Stimulated activated CD4-positive, alpha-beta T cell treated with anti-CD3 and anti-CD28 coated beads, Interleukin-2, amount 100 ng/mL, for 4 hours (primary cell): ENCODE measurements around the gene SYCP2.
"Not testable (repeated sequence)": the region's sequence is repeated elsewhere in the genome, so short reads cannot be mapped to it uniquely, and the experiment has no call there.

Experiments
- DNase-seq: peaks from one replicate; pipeline ENCODE4 v3.0.0-alpha.2; 2020; ENCODE audit warnings: low read depth

SYCP2 gene, protein sequence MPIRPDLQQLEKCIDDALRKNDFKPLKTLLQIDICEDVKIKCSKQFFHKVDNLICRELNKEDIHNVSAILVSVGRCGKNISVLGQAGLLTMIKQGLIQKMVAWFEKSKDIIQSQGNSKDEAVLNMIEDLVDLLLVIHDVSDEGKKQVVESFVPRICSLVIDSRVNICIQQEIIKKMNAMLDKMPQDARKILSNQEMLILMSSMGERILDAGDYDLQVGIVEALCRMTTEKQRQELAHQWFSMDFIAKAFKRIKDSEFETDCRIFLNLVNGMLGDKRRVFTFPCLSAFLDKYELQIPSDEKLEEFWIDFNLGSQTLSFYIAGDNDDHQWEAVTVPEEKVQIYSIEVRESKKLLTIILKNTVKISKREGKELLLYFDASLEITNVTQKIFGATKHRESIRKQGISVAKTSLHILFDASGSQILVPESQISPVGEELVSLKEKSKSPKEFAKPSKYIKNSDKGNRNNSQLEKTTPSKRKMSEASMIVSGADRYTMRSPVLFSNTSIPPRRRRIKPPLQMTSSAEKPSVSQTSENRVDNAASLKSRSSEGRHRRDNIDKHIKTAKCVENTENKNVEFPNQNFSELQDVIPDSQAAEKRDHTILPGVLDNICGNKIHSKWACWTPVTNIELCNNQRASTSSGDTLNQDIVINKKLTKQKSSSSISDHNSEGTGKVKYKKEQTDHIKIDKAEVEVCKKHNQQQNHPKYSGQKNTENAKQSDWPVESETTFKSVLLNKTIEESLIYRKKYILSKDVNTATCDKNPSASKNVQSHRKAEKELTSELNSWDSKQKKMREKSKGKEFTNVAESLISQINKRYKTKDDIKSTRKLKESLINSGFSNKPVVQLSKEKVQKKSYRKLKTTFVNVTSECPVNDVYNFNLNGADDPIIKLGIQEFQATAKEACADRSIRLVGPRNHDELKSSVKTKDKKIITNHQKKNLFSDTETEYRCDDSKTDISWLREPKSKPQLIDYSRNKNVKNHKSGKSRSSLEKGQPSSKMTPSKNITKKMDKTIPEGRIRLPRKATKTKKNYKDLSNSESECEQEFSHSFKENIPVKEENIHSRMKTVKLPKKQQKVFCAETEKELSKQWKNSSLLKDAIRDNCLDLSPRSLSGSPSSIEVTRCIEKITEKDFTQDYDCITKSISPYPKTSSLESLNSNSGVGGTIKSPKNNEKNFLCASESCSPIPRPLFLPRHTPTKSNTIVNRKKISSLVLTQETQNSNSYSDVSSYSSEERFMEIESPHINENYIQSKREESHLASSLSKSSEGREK (N-terminal part only)

DNA sequence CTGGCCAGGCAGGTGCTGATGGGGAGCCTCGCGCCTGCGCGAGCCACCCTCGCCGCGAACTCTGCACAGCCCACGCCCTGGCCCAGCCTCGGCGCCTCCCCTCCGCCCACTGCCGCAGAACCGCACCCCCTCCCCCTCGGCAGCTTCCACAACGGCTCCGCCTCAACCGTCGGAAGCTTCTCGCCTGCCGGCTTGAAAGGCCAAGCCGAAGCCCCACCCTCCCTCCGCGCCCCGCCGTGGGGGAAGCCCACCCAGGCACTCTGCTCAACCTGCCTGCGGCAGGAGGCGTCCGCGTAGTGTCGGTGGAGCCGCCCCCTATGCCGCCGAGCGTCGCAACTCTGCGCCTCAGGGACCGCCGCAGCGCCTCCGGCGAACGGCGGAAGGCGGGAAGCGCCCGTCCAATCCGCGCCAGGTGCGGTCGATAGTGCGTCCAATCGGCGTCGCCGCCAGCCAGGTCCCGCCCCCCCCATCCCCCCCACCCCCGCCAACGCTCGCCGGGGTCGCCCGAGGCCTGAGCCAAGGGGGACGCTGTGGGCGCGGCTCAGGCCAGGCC is at the start of gene SYCP2:
Gene SYCP2, minus strand, starts transcription at position 342 of the 553 bp plus-strand sequence. CDS start 11,224 bp downstream, outside the sequence.
- DNase-seq, result peak; percentile 48

DNA sequence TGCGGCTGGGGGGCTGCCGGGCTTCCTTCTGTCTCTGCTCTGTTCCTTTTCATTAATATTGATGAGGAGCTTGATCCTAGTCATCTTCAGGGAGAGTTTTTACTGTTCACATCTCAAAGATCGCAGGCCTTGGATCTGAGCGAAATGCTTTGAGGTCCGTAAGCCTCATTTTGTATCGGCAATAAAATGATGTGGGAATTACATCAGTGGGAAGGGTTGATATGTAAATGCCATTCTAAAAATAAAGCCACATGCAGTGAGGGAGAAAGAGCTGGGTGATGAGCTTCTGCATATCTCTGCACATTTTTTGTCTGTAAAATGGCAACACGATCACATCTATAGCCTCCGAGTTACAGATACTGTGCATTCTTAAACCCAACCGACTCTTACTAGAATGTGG is 49.6 kb upstream of the SYCP2 start:
- no peak for DNase-seq

DNA sequence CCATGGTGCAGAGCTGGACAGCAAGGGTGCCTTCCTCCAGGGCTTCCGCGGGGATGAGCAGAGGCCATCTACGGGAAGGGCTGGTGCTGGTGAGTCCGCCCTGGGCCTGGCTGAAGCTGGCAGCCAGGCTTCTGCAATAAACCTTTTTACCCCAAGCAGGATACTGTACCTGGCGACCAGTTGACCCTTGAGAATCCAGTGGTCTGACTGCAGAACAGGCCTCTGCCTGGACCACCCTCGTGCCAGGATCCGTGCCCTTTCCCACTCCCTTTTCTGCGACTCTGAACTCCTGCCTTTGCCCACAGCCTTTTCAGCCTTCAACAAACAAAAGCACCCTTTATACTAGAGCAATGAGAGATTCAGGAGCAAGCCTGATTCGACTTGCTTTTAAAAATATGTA is 43.6 kb upstream of the SYCP2 start:
- DNase-seq, result no peak

DNA sequence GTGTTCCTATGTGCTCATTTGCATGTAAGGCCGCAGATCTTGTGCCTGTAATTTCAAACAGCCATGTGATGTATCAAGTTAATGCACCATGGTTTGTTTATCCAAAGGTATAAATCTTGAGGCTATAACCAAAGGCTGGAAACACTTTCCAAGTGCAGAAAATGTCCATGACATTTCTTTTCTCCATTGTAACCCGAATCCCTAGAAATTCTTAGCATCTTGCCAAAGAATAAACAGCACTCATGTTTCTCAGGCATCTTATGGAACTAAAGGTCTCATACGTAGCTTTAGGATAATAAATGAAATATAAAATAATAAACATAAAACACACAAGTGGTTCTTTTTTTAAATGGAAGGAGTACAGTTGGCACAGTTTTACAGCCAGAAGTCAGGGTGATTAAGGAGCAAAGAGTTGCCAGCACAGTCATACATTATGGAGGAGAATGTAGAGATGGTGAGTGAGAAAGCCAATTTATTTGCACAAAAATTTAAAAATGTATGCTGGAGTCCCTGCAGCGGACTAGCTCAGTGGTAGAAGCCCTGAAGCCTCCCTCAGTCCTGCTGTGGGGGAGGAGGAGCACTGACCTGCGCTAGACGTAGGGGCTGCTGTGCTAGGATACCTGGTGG is 42.8 kb upstream of the SYCP2 start:
- no peak for DNase-seq

DNA sequence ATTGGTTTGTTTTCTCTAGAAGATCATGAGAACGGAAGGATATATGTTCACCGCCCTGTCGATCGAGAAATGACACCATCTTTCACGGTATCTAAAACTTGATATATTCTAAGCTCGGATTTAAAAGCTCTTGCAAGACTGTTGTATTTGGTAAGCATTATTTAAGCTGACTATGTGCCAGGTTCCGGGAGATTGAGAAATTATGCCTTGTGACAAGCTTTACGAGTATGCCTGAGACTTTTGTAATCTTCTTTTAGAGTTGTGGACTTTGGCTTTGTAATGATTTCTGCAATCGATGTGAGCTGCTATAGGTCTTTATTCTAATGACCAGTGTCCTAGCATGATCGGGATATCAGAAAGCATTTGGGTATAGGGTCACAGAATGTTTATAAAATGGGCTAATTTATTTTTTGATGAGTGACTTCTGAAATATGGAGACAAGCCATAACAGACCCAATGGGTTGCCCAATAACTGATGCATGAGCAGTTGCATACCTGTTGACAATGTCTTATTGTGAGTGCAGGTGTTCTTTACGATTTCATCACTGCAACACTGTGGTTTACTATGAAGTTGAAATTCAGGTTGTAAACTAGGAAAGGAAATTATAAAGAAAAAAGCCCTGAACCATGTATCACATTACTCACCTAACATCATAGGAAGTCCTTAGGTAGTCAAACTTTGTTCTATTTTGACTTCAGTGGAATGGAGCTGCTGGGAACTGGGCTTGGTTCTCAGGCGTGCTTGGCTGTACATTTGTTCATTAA is 38.8 kb upstream of the SYCP2 start:
- no peak for DNase-seq

DNA sequence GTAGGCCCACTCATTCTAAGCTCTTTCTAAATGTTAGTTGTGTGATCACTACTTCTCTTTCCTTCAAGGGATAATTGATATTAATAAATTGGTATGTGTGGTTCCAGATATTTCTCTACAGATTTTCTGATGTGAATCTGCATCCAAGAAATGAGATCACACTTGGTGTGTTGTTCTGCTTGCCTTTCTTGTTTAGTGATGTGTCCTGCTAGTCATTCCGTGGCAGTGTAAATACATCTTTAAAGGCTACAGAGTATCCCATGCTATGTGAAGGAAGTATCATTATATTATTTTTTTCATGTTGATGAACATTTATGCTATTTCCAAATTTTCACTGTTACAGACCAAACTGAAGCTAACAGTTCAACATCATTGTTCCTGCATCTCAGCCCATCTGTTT is 38.0 kb upstream of the SYCP2 start:
- DNase-seq, result no peak

DNA sequence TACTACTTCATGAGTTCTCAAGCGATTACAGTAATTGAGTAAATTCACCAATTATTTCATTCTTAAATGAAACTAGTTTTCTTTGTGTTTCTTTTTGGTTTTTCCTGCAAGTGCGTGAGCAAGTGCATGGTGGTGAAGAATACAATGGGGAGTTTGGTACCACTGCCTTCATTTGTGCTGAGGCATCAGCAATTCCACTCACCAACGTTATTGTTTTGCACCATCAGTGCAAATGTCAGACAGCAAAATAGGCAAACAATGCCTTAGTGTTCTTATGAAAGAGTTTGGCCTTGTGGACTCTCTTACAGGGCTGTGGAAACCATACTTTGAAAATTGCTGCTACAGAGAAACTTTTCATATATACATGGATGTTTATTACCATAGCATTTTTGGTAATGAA is 33.0 kb upstream of the SYCP2 start:
- DNase-seq, result no peak

DNA sequence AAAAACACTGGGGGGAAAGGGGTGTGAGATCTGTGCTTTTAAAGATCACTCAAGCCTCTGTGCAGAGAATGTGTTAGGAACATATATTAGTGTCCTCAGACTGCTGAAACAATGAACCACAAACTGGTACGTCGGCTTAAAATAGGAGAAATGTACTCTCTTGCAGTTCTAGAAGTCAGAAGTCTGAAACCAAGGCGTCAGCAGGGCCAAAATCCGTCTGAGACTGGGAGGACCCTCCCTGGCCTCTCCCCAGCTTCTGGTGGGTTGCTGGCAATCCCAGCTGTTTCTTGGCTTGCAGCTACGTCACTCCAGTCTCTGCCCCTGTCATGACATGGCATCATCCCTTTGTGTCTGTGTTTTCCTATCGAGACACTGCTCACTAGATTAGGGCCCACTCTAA is 28.7 kb upstream of the SYCP2 start:
- no peak for DNase-seq

DNA sequence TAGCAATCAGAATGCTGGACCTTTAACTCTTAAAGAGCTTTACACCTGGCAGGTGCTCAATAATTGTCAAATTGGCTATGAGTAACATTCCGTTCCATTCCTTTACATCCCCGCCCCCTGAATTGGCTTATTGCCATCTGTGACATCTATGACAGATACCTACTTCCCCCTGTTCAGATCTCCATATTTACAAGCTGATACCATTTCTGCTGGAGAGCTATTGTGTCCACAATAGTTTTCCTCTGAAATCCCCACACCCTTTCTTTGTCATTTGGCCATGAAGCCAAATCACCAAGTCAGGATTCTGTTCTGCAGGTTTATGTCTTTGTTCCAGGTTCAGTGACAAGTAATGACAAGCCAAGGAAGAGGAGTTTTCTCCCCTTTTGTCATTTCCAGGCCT is 28.0 kb upstream of the SYCP2 start:
- no peak for DNase-seq

DNA sequence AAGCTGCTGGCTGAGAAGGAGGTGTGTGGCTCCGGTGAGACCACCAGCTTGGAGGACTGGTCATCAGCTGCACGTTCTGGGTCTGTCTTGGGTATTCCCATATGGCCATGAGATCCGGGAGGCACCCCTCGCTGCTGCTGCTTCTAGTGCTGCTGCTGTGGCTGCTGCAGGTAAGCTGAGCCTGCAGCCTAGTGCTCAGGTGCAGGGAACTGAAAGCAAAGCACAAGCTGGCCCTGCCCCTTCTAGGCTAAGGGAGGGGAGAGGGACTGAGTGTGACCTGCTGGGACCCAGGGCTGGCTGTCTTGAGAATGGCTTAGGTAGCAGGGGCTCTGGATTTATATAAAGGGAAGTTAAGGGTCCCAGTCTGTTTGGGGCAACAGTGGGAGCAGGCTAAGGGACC is 25.2 kb upstream of the SYCP2 start:
- DNase-seq, result no peak

DNA sequence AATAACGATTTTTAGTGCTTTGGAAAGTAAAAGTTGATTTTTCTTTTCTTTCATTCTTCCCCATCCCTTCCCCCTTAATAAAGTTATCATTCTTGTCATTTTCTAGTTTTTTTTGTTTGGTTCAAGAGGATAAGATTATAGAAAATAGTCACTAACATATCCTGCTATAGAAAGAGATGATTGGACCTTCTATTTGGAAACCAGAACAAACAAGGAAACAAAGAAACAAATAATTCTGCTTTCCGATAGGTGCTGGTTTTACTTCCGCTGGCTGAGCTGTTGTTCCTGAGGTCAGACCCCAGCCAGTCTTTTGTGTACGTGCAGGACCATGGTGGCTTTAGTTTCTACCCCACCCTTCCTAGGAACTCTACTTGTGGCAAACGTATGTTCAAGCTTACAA is 24.7 kb upstream of the SYCP2 start, which contains the start of gene CDH26:
Gene CDH26, plus strand, starts transcription at position 301 of the 400 bp plus-strand sequence. CDS start 304 bp downstream, outside the sequence.
- DNase-seq, result no peak

DNA sequence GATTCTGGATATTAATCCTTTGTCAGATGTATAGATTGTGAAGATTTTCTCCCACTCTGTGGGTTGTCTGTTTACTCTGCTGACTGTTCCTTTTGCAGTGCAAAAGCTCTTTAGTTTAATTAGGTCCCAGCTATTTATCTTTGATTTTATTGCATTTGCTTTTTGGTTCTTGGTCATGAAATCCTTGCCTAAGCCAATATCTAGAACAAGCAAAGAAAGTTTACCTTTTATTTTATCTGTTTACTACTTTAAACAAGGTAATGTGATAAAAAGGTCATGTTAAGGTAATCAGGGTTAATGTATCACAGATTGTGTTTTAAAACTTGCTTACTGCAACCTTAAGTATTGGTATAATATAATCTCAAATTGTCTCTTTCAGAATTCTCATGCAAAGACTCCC is 24.1 kb upstream of the SYCP2 start:
- DNase-seq, result not testable (repeated sequence)

DNA sequence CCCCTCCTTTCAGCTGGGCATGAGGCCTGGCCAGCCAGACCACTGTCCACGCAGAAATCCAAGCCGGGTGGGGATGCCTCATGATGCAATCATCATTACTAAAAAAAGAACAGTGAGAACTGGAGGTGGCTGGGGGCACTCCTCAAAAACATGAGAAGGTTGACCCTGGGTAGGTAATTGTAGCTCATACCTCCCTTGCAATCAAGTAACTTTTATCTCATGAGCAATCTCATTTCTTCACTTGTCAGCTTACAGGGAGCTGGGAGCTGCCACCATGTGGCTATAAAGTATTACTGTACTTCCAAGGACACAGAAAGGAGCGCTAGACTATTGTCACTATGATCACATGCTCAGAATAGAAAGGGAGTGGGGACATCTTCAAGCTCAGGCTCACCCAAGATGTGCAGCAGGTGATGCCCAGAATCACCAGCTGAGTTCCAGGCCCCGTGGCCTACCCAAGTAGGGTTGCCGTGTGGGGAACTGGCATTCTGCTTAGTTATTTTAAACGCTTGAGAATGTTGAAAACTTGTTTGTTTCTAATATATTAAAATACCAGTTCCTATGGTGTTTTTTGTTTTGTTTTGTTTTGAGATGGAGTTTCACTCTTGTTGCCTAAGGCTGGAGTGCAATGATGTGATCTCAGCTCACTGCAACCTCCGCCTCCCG is 21.8 kb upstream of the SYCP2 start:
- DNase-seq, result no peak

DNA sequence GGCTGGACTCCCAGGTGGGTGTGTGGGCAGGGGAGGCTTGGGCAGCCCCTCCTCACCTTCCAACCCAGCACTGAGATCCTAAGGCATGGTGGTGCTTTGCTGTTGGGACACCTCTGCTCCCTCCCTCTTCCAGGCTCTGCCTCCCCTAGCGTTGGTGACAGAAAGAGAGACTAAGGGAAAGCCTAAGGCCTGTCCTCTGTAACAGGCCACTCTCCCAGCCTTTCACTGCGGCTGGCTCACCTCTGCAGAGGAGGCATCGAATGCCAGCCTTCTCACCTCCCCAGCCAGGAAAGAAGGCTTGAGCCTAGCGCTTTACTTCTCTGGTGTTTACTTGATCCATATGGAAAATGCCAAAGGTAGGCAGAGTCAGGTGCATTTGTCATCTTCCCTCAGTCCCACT is 21.3 kb upstream of the SYCP2 start:
- no peak for DNase-seq

DNA sequence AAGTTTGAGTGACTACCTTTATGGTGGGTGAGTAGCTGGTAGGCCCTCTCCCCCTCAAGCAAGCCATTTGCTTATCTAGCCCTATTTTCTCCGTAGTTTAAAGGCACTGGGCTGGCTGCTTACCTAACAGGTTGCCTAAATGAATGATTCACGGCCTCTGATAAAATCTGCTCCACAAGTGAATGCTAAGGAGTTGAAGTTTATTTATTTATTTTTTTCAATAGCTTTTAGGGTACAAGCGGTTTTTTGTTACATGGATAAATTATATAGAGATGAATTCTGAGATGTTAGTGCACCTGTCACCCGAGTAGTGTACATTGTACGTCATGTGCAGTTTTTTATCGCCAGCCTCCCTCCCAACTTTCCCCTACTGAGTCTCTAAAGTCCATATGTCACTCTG is 16.5 kb upstream of the SYCP2 start:
- no peak for DNase-seq

DNA sequence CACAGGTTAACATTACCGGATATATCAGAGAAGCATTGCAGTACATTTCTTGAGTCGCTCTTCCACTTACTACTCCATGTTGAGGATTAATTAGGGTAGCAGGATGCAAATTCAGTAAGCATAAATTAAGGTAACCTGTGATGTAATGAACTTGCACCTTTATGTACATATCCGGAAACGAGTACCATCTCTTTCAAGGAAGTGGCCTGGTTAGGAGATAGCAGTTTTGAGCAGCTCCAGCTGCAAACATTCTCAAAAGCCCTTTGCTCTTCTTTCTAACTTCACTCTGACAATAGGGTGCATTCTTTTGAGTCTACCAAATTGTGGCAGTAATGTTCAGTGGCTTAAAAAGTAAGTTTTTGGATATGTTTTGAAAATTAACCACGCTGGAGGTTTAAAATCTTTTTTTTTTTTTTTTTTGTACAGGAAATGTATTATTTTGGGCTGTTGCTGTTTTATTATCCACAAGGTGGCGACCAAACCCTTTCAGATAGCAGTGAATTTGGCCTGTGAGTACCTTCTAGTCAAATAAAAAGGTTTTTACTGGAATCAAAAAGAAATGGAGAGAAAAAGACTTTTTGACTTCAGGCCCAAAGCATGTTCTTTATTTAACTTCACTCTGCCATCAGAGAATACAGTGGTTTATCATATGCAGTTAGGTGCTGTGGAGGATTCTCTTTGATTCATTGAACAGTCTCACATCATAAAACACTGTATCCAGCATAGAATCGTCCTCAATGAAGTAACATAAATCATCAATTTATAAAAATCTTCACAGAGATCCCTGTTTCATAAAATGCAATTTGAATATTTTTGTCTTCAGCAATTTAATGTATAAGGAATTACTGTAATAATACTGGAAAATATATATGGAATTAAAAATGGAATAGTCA is 15.6 kb upstream of the SYCP2 start:
- DNase-seq, result no peak

DNA sequence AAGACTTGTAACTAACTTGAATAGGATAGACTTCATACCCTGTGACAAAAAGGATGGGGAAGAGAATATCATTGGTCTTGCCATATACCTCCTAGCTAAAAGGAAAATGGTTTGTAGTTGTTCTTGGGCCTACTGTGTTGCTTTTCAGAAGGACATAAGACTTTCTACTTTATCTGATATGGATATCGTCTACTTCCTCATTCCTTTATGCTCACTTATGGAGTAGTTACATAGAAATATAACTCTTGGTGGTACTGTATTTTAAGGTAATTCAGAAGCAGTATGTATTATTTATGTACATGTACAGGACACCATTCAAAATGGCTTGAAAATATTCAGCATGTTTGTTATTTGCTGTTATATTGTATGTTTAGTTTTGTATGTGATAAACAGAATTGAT is 14.8 kb upstream of the SYCP2 start:
- no peak for DNase-seq

DNA sequence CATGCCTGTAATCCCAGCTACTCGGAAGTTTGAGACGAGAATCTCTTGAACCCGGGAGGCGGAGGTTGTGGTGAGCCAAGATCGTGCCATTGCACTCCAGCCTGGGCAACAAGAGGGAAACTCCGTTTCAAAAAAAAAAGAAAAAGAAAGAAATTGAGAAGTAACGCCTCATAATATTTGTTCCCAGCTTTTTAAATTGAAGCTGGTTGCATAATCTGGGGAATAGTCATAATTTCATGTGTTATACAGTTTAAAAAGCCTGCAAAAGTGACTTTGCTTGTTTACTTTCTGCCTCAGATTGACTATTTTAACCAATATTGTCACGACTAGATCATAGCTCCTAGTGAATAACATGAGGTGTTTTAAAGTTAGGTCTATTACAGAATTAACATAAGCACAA is 13.9 kb upstream of the SYCP2 start:
- no peak for DNase-seq

DNA sequence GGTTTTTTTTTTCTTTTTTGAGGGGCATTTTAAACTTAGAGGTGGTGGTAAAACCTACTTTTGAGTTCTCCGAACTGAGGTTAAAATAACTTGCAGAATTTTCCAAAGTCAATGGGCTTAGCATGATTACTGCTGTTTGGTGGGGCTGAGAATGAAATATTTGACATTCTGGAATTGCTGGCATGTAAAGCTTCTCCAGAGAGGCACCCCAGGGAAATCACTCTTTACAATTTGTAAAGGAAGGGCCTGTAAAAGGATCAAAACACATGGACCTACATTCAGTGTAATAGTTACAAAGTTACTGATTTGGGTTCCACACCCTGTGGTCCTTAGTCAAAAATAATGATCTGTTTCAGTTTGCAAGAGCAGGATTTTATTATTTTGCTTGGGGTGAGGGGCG is 12.3 kb upstream of the SYCP2 start:
- no peak for DNase-seq
